Naive thymus-derived CD4-positive, alpha-beta T cell (primary cell): Measurements from ENCODE around the gene ITSN1. TPM values are rescaled to one million over a fixed set of nuclear protein-coding genes. Genes with fewer than 3 reads are reported as not detected.

Experiments used
- ATAC-seq: fragments of 150-1000 bp; cut with Tn5 transposase; 2 replicates; pipeline ENCODE4 v1.10.0; 2021; ENCODE audit warnings: mild to moderate bottlenecking, moderate library complexity
- CTCF ChIA-PET: fragments of 350-600 bp; sonication (Branson Sonifier 250); formaldehyde crosslinking; loops from one replicate; lab custom pipeline; 2021; ENCODE audit warnings: antibody characterized with exemption; lab: Charles Lee
- POLR2A ChIA-PET: fragments of 350-600 bp; sonication (Branson Sonifier 250); formaldehyde crosslinking; loops from one replicate; lab custom pipeline; 2021; ENCODE audit warnings: antibody characterized with exemption, inconsistent platforms; lab: Charles Lee
- DNase-seq, 9 donors: peaks; one replicate each; pipeline versions ENCODE4 v3.0.0 to v3.0.0-alpha.2; 2020 to 2022; ENCODE audit warnings: mixed read lengths in 1 of 9
- H3K27ac ChIP-seq: one replicate; pipeline ENCODE4 v1.7.0; 2013; ENCODE audit warnings: mild to moderate bottlenecking, low read depth, low read length, moderate library complexity
- H3K27me3 ChIP-seq, 2 donors: one replicate each; pipeline ENCODE4 v1.7.0; 2013; ENCODE audit warnings: low read length in 2 of 2, mild to moderate bottlenecking in 2 of 2, moderate library complexity in 2 of 2; ENCODE audit not compliant: control insufficient read depth in 2 of 2, insufficient read depth in 2 of 2
- H3K36me3 ChIP-seq, 3 experiments: 1 replicate in 2 of 3; 2 replicates in 1 of 3; pipeline ENCODE4 v1.7.0; 2013; ENCODE audit warnings: low read length in 3 of 3, mild to moderate bottlenecking in 3 of 3, moderate library complexity in 1 of 3; ENCODE audit not compliant: insufficient read depth in 3 of 3, control insufficient read depth in 2 of 3
- H3K4me1 ChIP-seq, 2 donors: one replicate each; pipeline ENCODE4 v1.7.0; 2013; ENCODE audit warnings: low read length in 2 of 2, mild to moderate bottlenecking in 2 of 2, moderate library complexity in 1 of 2; ENCODE audit not compliant: control insufficient read depth in 2 of 2, insufficient read depth in 2 of 2
- H3K4me3 ChIP-seq: 2 replicates; pipeline ENCODE4 v1.7.0; 2013; ENCODE audit warnings: mild to moderate bottlenecking, low read length
- H3K9me3 ChIP-seq, 3 experiments: 1 replicate in 2 of 3; 2 replicates in 1 of 3; pipeline ENCODE4 v1.7.0; 2013; ENCODE audit warnings: low read length in 3 of 3; ENCODE audit not compliant: control insufficient read depth in 2 of 3
- H3K27ac Mint-ChIP-seq, 9 donors: one replicate each; pipeline ENCODE4 v1.8.0; 2020 to 2022; ENCODE audit warnings: mixed read lengths in 9 of 9, mild to moderate bottlenecking in 8 of 9, moderate library complexity in 5 of 9, inconsistent platforms in 2 of 9
- H3K27me3 Mint-ChIP-seq, 5 donors: one replicate each; pipeline ENCODE4 v1.8.0; 2021 to 2022; ENCODE audit warnings: mixed read lengths in 5 of 5, mild to moderate bottlenecking in 1 of 5
- H3K36me3 Mint-ChIP-seq, 5 donors: one replicate each; pipeline ENCODE4 v1.8.0; 2020 to 2022; ENCODE audit warnings: mixed read lengths in 5 of 5, mild to moderate bottlenecking in 3 of 5, inconsistent platforms in 1 of 5
- H3K4me1 Mint-ChIP-seq, 7 donors: one replicate each; pipeline ENCODE4 v1.8.0; 2020 to 2022; ENCODE audit warnings: mixed read lengths in 7 of 7, mild to moderate bottlenecking in 3 of 7, inconsistent platforms in 1 of 7
- H3K4me3 Mint-ChIP-seq, 10 donors: one replicate each; pipeline ENCODE4 v1.8.0; 2020 to 2022; ENCODE audit warnings: mild to moderate bottlenecking in 10 of 10, mixed read lengths in 10 of 10, moderate library complexity in 6 of 10, inconsistent platforms in 2 of 10
- H3K9me3 Mint-ChIP-seq, 11 donors: one replicate each; pipeline ENCODE4 v1.8.0; 2020 to 2022; ENCODE audit warnings: mixed read lengths in 11 of 11, mild to moderate bottlenecking in 4 of 11, inconsistent platforms in 1 of 11, moderate library complexity in 1 of 11
- intact Hi-C, 2 donors: fragments of 100-400 bp; cut with micrococcal nuclease; formaldehyde crosslinking; loops; one replicate each; pipeline ENCODE4 v1.15.1; 2023
- polyA plus RNA-seq, 2 donors: library from polyadenylated mRNA; unstranded; fragments of 300-500 nt; fragmentation: Illumina TruSeq; gene quantifications; one replicate each; pipeline ENCODE4 v1.2.3, GENCODE V29; 2021
- total RNA-seq, 6 experiments: library from RNA in 5 of 6; stranded (reverse) in 5 of 6; gene quantifications; 1 replicate in 5 of 6; 2 replicates in 1 of 6; pipeline ENCODE4 v1.2.3 and lab custom pipeline; 2021 to 2026

The ITSN1 gene
- total and polyA plus RNA-seq, 7 experiments from 2014 or later = 1.2 to 8.6 (median 3.2) TPM

DNA sequence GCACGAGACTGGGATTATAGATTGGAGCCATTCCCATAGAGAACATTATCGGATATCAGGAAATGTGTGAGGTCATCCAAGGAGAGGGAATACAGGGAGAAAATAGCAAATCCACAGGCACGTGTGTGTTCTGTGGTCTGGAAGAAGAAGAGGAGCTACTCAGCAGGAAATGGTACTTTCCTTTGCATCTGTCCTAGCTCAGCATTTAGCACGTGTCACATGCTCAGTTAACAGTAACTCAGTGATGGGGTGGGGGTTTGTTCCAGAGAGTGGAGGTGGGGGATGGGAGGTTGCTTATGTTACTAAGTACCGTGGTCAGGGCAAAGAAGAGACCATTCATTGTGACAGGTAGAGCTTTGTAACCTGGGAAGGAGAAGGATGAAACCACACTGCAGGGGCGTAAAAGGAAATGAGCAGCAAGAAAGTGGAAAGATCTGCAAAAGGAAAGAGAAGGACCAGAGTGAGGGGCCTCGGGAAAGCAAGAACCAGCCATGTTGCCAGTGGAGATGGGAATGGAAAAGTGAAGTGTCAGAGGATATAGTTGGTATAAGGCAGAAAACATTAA is 172.9 kb downstream of the ITSN1 start:
- CTCF ChIA-PET = interaction anchor here (0.6 kb wide), 1 partner anchor 269 kb away, joined by 3 read pairs; no protein-coding TSS in a partner anchor
- H3K27me3 ChIP-seq = no peaks in the 10 kb centered on the region
- POLR2A ChIA-PET = no interaction called here
- H3K27ac ChIP-seq = no peak overlapping the region
- H3K9me3 ChIP-seq = no peaks in the 10 kb centered on the region
- peaks cover 0 to 8% (median 0%) of the 10 kb centered on the region in 5 donors for H3K36me3 Mint-ChIP-seq
- no peak overlapping the region for H3K4me3 Mint-ChIP-seq
- no peaks in the 10 kb centered on the region for H3K4me1 ChIP-seq
- peaks cover 0 to 8% (median 0%) of the 10 kb centered on the region in 7 donors for H3K4me1 Mint-ChIP-seq
- H3K4me3 ChIP-seq = no peak overlapping the region
- ATAC-seq (no peak), DNase-seq (no peak)
- H3K9me3 Mint-ChIP-seq = no peaks in the 10 kb centered on the region
- H3K27ac Mint-ChIP-seq = no peak overlapping the region
- peaks cover 0 to 6% (median 0%) of the 10 kb centered on the region in 5 donors for H3K27me3 Mint-ChIP-seq
- intact Hi-C loops = no loop called here
- no peaks in the 10 kb centered on the region for H3K36me3 ChIP-seq

DNA sequence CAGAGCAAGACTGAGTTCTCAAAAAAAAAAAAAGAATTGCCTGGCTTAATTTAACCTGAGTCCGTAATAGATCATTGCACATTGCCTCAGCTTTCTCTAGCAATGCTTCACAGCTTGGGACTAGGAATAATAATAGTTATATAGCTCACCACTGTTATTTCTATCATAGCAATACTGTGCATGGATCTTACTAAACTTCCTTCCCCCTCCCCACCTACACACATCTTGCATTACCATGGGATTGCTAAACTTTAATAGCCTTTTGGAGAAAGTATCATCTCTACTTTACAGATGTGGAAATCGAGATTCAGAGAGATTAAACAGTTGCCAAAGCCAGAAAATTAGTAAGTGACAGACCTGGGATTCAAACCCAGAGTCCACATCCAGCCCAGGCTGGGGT is 173.9 kb downstream of the ITSN1 start:
- H3K9me3 ChIP-seq = no peaks in the 10 kb centered on the region
- intact Hi-C loops = no loop called here
- no peaks in the 10 kb centered on the region for H3K36me3 ChIP-seq
- DNase-seq (no peak), ATAC-seq (no peak)
- H3K27ac Mint-ChIP-seq = no peak overlapping the region
- peaks cover 0 to 6% (median 0%) of the 10 kb centered on the region in 5 donors for H3K27me3 Mint-ChIP-seq
- ChIA-PET POLR2A (no interaction called here), CTCF (no interaction called here)
- no peak overlapping the region for H3K4me3 ChIP-seq
- peaks cover 0 to 8% (median 0%) of the 10 kb centered on the region in 5 donors for H3K36me3 Mint-ChIP-seq
- no peaks in the 10 kb centered on the region for H3K27me3 ChIP-seq
- no peaks in the 10 kb centered on the region for H3K9me3 Mint-ChIP-seq
- no peak overlapping the region for H3K4me3 Mint-ChIP-seq
- peaks cover 0 to 8% (median 0%) of the 10 kb centered on the region in 7 donors for H3K4me1 Mint-ChIP-seq
- no peak overlapping the region for H3K27ac ChIP-seq
- H3K4me1 ChIP-seq = no peaks in the 10 kb centered on the region

DNA sequence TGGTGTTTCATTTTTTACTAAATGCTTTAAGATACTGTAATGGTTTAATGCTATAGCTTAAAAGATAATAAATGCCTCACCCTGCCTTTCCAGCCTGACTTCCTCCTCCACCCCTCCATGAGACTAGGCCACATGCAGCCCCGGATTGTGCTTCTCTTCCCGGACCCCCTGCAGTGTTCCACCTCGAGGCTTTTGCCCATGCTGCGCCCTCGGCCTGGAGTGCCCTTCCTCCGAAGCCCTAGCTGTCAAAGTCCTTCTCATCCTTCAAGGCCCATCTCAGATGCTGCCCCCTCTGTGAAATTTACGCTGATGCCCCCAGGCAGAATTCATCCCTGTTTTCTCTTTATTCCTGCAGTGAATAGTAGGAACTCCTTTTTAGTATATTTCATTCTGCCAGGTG is 174.8 kb downstream of the ITSN1 start:
- CTCF ChIA-PET = no interaction called here
- H3K9me3 Mint-ChIP-seq = no peaks in the 10 kb centered on the region

DNA sequence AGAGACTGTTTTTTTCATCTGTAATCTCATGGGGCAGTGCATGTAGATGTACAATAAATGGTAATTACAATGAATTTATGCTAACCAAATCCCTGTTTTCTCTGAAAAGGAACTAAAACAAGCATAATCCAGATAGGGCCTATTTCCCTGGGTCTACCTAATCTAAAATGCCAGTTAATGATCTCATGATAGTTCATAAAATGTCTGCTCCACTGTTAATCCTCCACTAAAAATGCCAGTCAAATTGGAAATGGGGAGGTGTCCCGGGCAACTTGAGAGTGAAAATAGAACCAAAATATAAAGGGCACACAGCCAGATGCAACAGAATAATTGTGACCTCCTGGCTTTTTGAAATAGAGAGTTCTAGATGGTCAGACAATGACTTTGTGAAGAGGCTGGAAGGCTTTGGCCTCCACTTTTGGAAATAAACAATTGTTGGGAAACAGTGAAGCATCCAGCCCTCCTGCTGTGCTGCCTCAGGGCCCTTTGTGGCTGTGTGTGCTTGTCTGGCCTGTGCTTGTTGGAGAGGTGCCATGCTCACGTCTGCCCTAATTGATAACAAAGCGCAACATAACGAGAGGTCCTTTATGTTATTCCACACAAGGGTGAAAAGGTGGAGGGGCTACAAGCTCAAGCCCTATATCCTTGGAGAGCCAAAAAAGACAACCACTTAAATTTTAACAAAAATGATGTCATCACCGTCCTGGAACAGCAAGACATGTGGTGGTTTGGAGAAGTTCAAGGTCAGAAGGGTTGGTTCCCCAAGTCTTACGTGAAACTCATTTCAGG is 175.6 kb downstream of the ITSN1 start:
- ChIA-PET POLR2A (no interaction called here), CTCF (no interaction called here)
- no peak overlapping the region for H3K4me3 ChIP-seq
- H3K27ac ChIP-seq = no peak overlapping the region
- H3K36me3 ChIP-seq = no peaks in the 10 kb centered on the region
- Mint-ChIP-seq H3K27ac (no peak overlapping the region), H3K27me3 (peaks cover 0 to 6% (median 0%) of the 10 kb centered on the region in 5 donors), H3K9me3 (no peaks in the 10 kb centered on the region), H3K36me3 (peaks cover 0 to 8% (median 0%) of the 10 kb centered on the region in 5 donors), H3K4me3 (no peak overlapping the region), H3K4me1 (peaks cover 0 to 8% (median 0%) of the 10 kb centered on the region in 7 donors)
- DNase-seq = no peak
- ATAC-seq = no peak
- no peaks in the 10 kb centered on the region for H3K27me3 ChIP-seq
- intact Hi-C loops = no loop called here
- H3K9me3 ChIP-seq = no peaks in the 10 kb centered on the region
- H3K4me1 ChIP-seq = no peaks in the 10 kb centered on the region

More for the DNA sequence above, 174.8 kb downstream of the ITSN1 start:
- no peak overlapping the region for H3K27ac Mint-ChIP-seq
- POLR2A ChIA-PET = no interaction called here
- no peak for ATAC-seq
- no peak overlapping the region for H3K4me3 Mint-ChIP-seq
- Histone ChIP-seq H3K4me3 (no peak overlapping the region), H3K27me3 (no peaks in the 10 kb centered on the region), H3K27ac (no peak overlapping the region), H3K36me3 (no peaks in the 10 kb centered on the region), H3K9me3 (no peaks in the 10 kb centered on the region), H3K4me1 (no peaks in the 10 kb centered on the region)
- H3K4me1 Mint-ChIP-seq = peaks cover 0 to 8% (median 0%) of the 10 kb centered on the region in 7 donors
- H3K27me3 Mint-ChIP-seq = peaks cover 0 to 6% (median 0%) of the 10 kb centered on the region in 5 donors
- intact Hi-C loops = no loop called here
- H3K36me3 Mint-ChIP-seq = peaks cover 0 to 8% (median 0%) of the 10 kb centered on the region in 5 donors
- no peak for DNase-seq

DNA sequence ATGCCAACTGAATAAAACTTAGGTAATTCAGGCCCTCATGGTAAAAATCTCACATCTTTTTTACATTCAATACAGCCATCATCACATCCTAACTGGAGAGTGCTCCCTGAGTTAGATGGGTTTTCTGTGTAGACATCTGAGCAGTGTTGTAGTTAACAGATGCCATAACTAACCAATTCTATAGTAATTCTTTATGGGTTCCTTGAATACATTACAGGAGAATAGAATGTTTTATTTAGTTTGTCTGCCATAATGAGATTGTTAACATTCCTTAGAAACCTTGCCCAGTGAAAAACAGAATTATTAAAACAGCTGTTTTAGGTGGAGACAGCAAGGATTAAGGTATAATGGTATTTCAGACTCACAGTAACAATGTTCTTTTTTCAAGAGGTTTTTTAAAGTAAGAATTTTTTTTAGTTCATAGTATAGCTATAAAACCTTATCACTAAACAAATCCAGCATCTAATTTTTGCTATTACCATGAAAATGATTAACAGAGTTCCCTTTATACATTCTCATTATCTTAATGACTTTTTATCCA is 178.0 kb downstream of the ITSN1 start:
- no peaks in the 10 kb centered on the region for H3K9me3 ChIP-seq
- H3K9me3 Mint-ChIP-seq = no peaks in the 10 kb centered on the region
- no peaks in the 10 kb centered on the region for H3K36me3 ChIP-seq
- no peak overlapping the region for H3K4me3 ChIP-seq
- no peak overlapping the region for H3K27ac Mint-ChIP-seq
- DNase-seq = no peak
- no peaks in the 10 kb centered on the region for H3K27me3 ChIP-seq
- H3K4me1 Mint-ChIP-seq = peaks cover 0 to 2% (median 0%) of the 10 kb centered on the region in 7 donors
- H3K4me3 Mint-ChIP-seq = no peak overlapping the region
- POLR2A ChIA-PET = no interaction called here
- no peaks in the 10 kb centered on the region for H3K4me1 ChIP-seq
- intact Hi-C loops = no loop called here
- CTCF ChIA-PET = interaction anchor here (0.9 kb wide), 1 partner anchor 92 kb away, joined by 3 read pairs; no protein-coding TSS in a partner anchor
- H3K27me3 Mint-ChIP-seq = no peaks in the 10 kb centered on the region
- no peak overlapping the region for H3K27ac ChIP-seq
- H3K36me3 Mint-ChIP-seq = no peaks in the 10 kb centered on the region
- ATAC-seq = no peak

DNA sequence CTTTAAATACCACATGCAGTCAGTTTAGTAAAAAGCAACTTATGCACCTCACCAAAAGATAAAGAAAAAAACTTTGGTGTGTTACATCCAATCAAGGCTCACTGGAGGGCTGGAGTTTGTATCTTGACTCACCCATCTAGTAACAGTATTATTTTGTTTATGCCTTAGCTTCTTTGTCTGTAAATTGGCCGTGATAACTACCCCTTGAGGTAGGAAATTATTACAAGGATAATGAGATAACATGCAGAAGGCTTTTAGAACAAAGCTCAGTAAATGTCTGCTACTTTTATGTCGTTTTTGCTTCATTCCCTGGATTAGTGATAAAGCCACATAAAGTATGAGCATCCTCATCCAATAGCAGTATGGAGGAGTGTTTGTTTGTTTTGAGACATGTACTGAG is 178.5 kb downstream of the ITSN1 start:
- CTCF ChIA-PET = interaction anchor here (0.9 kb wide), 1 partner anchor 91 kb away, joined by 3 read pairs; no protein-coding TSS in a partner anchor
- no peak for ATAC-seq
- H3K4me1 ChIP-seq = no peaks in the 10 kb centered on the region
- DNase-seq = no peak
- intact Hi-C loops = no loop called here
- Mint-ChIP-seq H3K4me3 (no peak overlapping the region), H3K4me1 (no peaks in the 10 kb centered on the region), H3K36me3 (no peaks in the 10 kb centered on the region), H3K9me3 (no peaks in the 10 kb centered on the region), H3K27me3 (no peaks in the 10 kb centered on the region), H3K27ac (no peak overlapping the region)
- no peaks in the 10 kb centered on the region for H3K9me3 ChIP-seq
- no peaks in the 10 kb centered on the region for H3K36me3 ChIP-seq
- POLR2A ChIA-PET = no interaction called here
- H3K27me3 ChIP-seq = no peaks in the 10 kb centered on the region
- H3K27ac ChIP-seq = no peak overlapping the region
- H3K4me3 ChIP-seq = no peak overlapping the region
